H1 (cell line): ENCODE results near the gene SOHLH1. TPM values are rescaled to one million over a fixed set of nuclear protein-coding genes. Genes with fewer than 3 reads are reported as not detected.

Source experiments
- CTCF ChIA-PET: fragments of 300-600 bp; sonication (Branson Sonifier 250); formaldehyde crosslinking; loops from one replicate; lab custom pipeline; 2021; ENCODE audit not compliant: partially characterized antibody; lab: Charles Lee
- POLR2A ChIA-PET: fragments of 300-600 bp; sonication (Branson Sonifier 250); formaldehyde crosslinking; loops from one replicate; lab custom pipeline; 2021; ENCODE audit warnings: inconsistent platforms; ENCODE audit not compliant: partially characterized antibody; lab: Charles Lee
- DNase-seq, 2 experiments: peaks; one replicate each; pipeline versions ENCODE4 v3.0.0 to v3.0.0-alpha.2; 2010 to 2022; ENCODE audit warnings: low spot score in 2 of 2, low read depth in 1 of 2, mixed read lengths in 1 of 2
- FAIRE-seq: peaks from 2 replicates; lab custom pipeline; 2011; peaks lifted over from hg19 to GRCh38; lab: Jason Lieb, UNC
- H2AFZ ChIP-seq: 2 replicates; pipeline ENCODE4 v1.8.1; 2012; ENCODE audit warnings: low read length, inconsistent platforms
- H2AK5ac ChIP-seq: 2 replicates; pipeline ENCODE4 v1.6.1; 2013; ENCODE audit warnings: low read depth, low read length
- H2BK120ac ChIP-seq: replicated peaks from 2 replicates; pipeline ENCODE3; 2013; ENCODE audit warnings: low read depth, low read length, inconsistent platforms
- H2BK12ac ChIP-seq: 2 replicates; pipeline ENCODE4 v1.6.1; 2013; ENCODE audit warnings: low read depth, low read length
- H2BK15ac ChIP-seq: 2 replicates; pipeline ENCODE4 v1.6.1; 2013; ENCODE audit warnings: low read length
- H2BK20ac ChIP-seq: 2 replicates; pipeline ENCODE4 v1.6.1; 2013; ENCODE audit warnings: low read length
- H2BK5ac ChIP-seq: 2 replicates; pipeline ENCODE4 v1.6.1; 2013; ENCODE audit warnings: low read depth, low read length
- H3K14ac ChIP-seq: 2 replicates; pipeline ENCODE4 v1.6.1; 2013; ENCODE audit warnings: inconsistent platforms; ENCODE audit not compliant: insufficient read length
- H3K18ac ChIP-seq: 2 replicates; pipeline ENCODE4 v1.6.1; 2013; ENCODE audit warnings: low read length; ENCODE audit errors: extremely low read depth
- H3K23ac ChIP-seq: 2 replicates; pipeline ENCODE4 v1.6.1; 2013; ENCODE audit warnings: inconsistent platforms; ENCODE audit not compliant: insufficient read length
- H3K23me2 ChIP-seq: 2 replicates; pipeline ENCODE4 v1.6.1; 2013; ENCODE audit warnings: low read depth, low read length
- H3K27ac ChIP-seq: 2 replicates; pipeline ENCODE4 v1.6.1; 2011; ENCODE audit warnings: low read depth, low read length, inconsistent platforms
- H3K27me3 ChIP-seq, 4 experiments: replicated peaks in 1 of 4; 1 replicate in 1 of 4; 2 replicates in 3 of 4; pipeline versions ENCODE4 v1.6.1 to v1.8.1; 2011 to 2013; ENCODE audit warnings: low read length in 3 of 4, mild to moderate bottlenecking in 3 of 4, inconsistent platforms in 2 of 4, mixed read lengths in 2 of 4, moderate library complexity in 1 of 4; ENCODE audit not compliant: control insufficient read depth in 3 of 4, insufficient read depth in 3 of 4; ENCODE audit errors: extremely low read depth in 1 of 4
- H3K36me3 ChIP-seq, 4 experiments: 2 replicates each; pipeline versions ENCODE4 v1.6.1 to v1.8.1; 2011 to 2013; ENCODE audit warnings: mild to moderate bottlenecking in 4 of 4, low read length in 3 of 4, moderate library complexity in 2 of 4, control low read depth in 1 of 4, inconsistent platforms in 1 of 4; ENCODE audit not compliant: insufficient read depth in 4 of 4, control insufficient read depth in 2 of 4
- H3K4ac ChIP-seq: replicated peaks from 2 replicates; pipeline ENCODE3; 2013; ENCODE audit warnings: low read length, low read depth, mixed read lengths, inconsistent platforms; ENCODE audit not compliant: insufficient read length
- H3K4me1 ChIP-seq, 4 experiments: replicated peaks in 1 of 4; 1 replicate in 1 of 4; 2 replicates in 3 of 4; pipeline versions ENCODE4 v1.6.1 to v1.8.1; 2011 to 2013; ENCODE audit warnings: low read length in 3 of 4, inconsistent platforms in 2 of 4, mixed read lengths in 1 of 4; ENCODE audit not compliant: insufficient read depth in 4 of 4, control insufficient read depth in 3 of 4
- H3K4me2 ChIP-seq, 2 experiments: 2 replicates each; pipeline versions ENCODE4 v1.6.1 to v1.8.1; 2011 to 2013; ENCODE audit warnings: low read depth in 2 of 2, low read length in 2 of 2, control low read depth in 1 of 2, inconsistent platforms in 1 of 2, mild to moderate bottlenecking in 1 of 2; ENCODE audit not compliant: insufficient read depth in 1 of 2
- H3K4me3 ChIP-seq, 4 experiments: fragments of 200-600, 300-600 bp in 1 of 4; sonication (generic), shearing (Covaris generic), sonication (Bioruptor Twin) in 1 of 4; 2 replicates each; pipeline versions ENCODE4 v1.5.1 to v1.8.1; 2011 to 2016; ENCODE audit warnings: low read length in 4 of 4, low read depth in 3 of 4, control low read depth in 2 of 4, inconsistent platforms in 2 of 4, mild to moderate bottlenecking in 2 of 4, mixed read lengths in 1 of 4, moderate library complexity in 1 of 4; ENCODE audit not compliant: insufficient read depth in 2 of 4; ENCODE audit errors: extremely low read depth in 1 of 4
- H3K56ac ChIP-seq: replicated peaks from 2 replicates; pipeline ENCODE3; 2013; ENCODE audit warnings: low read depth, mild to moderate bottlenecking, mixed read lengths, low read length, inconsistent platforms; ENCODE audit not compliant: insufficient read length
- H3K79me1 ChIP-seq: 2 replicates; pipeline ENCODE4 v1.6.1; 2013; ENCODE audit warnings: low read depth, low read length, control low read depth
- H3K79me2 ChIP-seq, 2 experiments: 2 replicates each; pipeline versions ENCODE4 v1.6.1 to v1.8.1; 2012 to 2013; ENCODE audit warnings: low read length in 2 of 2, mild to moderate bottlenecking in 2 of 2, inconsistent platforms in 1 of 2; ENCODE audit not compliant: insufficient read depth in 2 of 2, control insufficient read depth in 1 of 2
- H3K9ac ChIP-seq, 4 experiments: replicated peaks in 1 of 4; 1 replicate in 1 of 4; 2 replicates in 3 of 4; pipeline versions ENCODE4 v1.6.1 to v1.8.1; 2011 to 2013; ENCODE audit warnings: low read depth in 3 of 4, low read length in 3 of 4, control low read depth in 2 of 4, mild to moderate bottlenecking in 2 of 4, moderate library complexity in 2 of 4, inconsistent platforms in 1 of 4; ENCODE audit errors: extremely low read depth in 1 of 4
- H3K9me3 ChIP-seq, 2 experiments: 2 replicates each; pipeline versions ENCODE4 v1.6.1 to v1.8.1; 2012 to 2013; ENCODE audit warnings: mild to moderate bottlenecking in 2 of 2, moderate library complexity in 2 of 2, control low read depth in 1 of 2, inconsistent platforms in 1 of 2, low read depth in 1 of 2, low read length in 1 of 2, mixed read lengths in 1 of 2; ENCODE audit not compliant: insufficient read depth in 2 of 2
- H4K20me1 ChIP-seq, 2 experiments: replicated peaks in 1 of 2; 2 replicates each; pipeline versions ENCODE3 to v1.8.1; 2011 to 2013; ENCODE audit warnings: inconsistent platforms in 2 of 2, low read length in 2 of 2, mild to moderate bottlenecking in 1 of 2; ENCODE audit not compliant: insufficient read depth in 2 of 2, control insufficient read depth in 1 of 2
- H4K5ac ChIP-seq: 2 replicates; pipeline ENCODE4 v1.6.1; 2013; ENCODE audit warnings: low read length, low read depth, mixed read lengths, inconsistent platforms; ENCODE audit not compliant: insufficient read length
- H4K8ac ChIP-seq: 2 replicates; pipeline ENCODE4 v1.8.0; 2013; ENCODE audit warnings: mild to moderate bottlenecking, moderate library complexity, low read length, inconsistent platforms; ENCODE audit not compliant: insufficient read depth; ENCODE audit errors: extremely low read depth
- H4K91ac ChIP-seq: replicated peaks from 2 replicates; pipeline ENCODE3; 2013; ENCODE audit warnings: low read length, mixed read lengths, inconsistent platforms; ENCODE audit not compliant: insufficient read length
- ATF2 ChIP-seq: IDR thresholded peaks from 2 replicates; pipeline ENCODE4 v1.6.1; 2012; ENCODE audit warnings: low read length, inconsistent platforms
- BCL11A ChIP-seq, 2 experiments: IDR thresholded peaks; one replicate each; pipeline ENCODE4 v1.6.1; 2011; ENCODE audit warnings: low read depth in 2 of 2, low read length in 2 of 2, mild to moderate bottlenecking in 2 of 2
- CEBPB ChIP-seq: IDR thresholded peaks from 2 replicates; pipeline ENCODE4 v1.6.1; 2012; ENCODE audit warnings: low read depth, low read length
- CHD2 ChIP-seq: IDR thresholded peaks from 2 replicates; pipeline ENCODE4 v1.6.1; 2012; ENCODE audit warnings: low read length, improper control_type of control experiment
- KDM4A ChIP-seq: IDR thresholded peaks from one replicate; pipeline ENCODE4 v1.7.1; 2012; ENCODE audit warnings: low read depth, mild to moderate bottlenecking, moderate library complexity, low read length, inconsistent platforms; ENCODE audit not compliant: severe bottlenecking
- KDM5A ChIP-seq: fragments of 200-600 bp; IDR thresholded peaks from 2 replicates; pipeline ENCODE4 v1.7.1; 2012; ENCODE audit warnings: mild to moderate bottlenecking, low read length, inconsistent platforms, mixed read lengths
- POLR2AphosphoS5 ChIP-seq: IDR thresholded peaks from 2 replicates; pipeline ENCODE4 v1.6.1; 2011; ENCODE audit warnings: low read depth, low read length
- SP1 ChIP-seq: IDR thresholded peaks from 2 replicates; pipeline ENCODE4 v1.6.1; 2011; ENCODE audit warnings: low read depth, low read length
- WGBS, 2 experiments: shearing (Covaris generic) in 1 of 2; methylation state at CpG; one replicate each; pipeline versions ENCODE4 v1.1.6 to v1.1.7; 2013 to 2015; ENCODE audit warnings: low lambda C conversion rate in 2 of 2, mixed read lengths in 2 of 2, inconsistent platforms in 1 of 2, low coverage in 1 of 2, missing lambda C conversion rate in 1 of 2; ENCODE audit not compliant: insufficient replicate concordance in 2 of 2, insufficient coverage in 1 of 2, insufficient read length in 1 of 2; ENCODE audit errors: extremely low coverage in 1 of 2, missing lambda C conversion rate in 1 of 2; 5-methylcytosine and 5-hydroxymethylcytosine counted together
- polyA plus RNA-seq, 7 experiments: library from polyadenylated mRNA; depleted of rRNA in 3 of 7; stranded (reverse) in 5 of 7; unstranded in 2 of 7; fragments of >200 nt in 5 of 7; fragments of 200-250 nt in 2 of 7; gene quantifications; 1 replicate in 5 of 7; 2 replicates in 1 of 7; 4 replicates in 1 of 7; pipeline versions ENCODE4 v1.2.1 to v1.2.3, GENCODE V29; 2011 to 2013; ENCODE audit warnings: missing spikeins in 2 of 7, mixed read lengths in 2 of 7
- total RNA-seq: library from RNA; stranded (reverse); fragmentation: NEBNext Ultra II Directional; extraction: Animal tissue kit (Norgen Biotek cat#: 25700); gene quantifications from 2 replicates; pipeline ENCODE4 v1.2.1, GENCODE V29; 2021

The SOHLH1 gene
- total and polyA plus RNA-seq, 2 of the 8 experiments (the other 6 are each of a cell fraction or from before 2014, with no cell fraction given) = 0.11 TPM; not detected in 1

- H3K56ac ChIP-seq = no peak overlapping the region
- peak overlapping the region; percentile 46; the same call in 1 of the 2 replicates for H2BK5ac ChIP-seq
- no peaks in the 10 kb centered on the region for H3K27me3 ChIP-seq
- WGBS, 2 experiments = 9% methylated on average over 10 of the region's 10 CpGs; no CpG with 5 or more reads in 1 of the 2 experiments
- peaks cover 4 to 20% (median 7%) of the 10 kb centered on the region in 4 experiments; a peak in 6 of 7 replicates for H3K4me1 ChIP-seq
- no peaks in the 10 kb centered on the region for H3K79me1 ChIP-seq
- no peak overlapping the region for H3K4ac ChIP-seq
- H2AFZ ChIP-seq = no peak overlapping the region
- no peak overlapping the region for H2BK20ac ChIP-seq
- H2AK5ac ChIP-seq = no peak overlapping the region
- peak overlapping the region; percentile 63 to 73; a peak in 3 of 4 replicates for H3K4me2 ChIP-seq
- no peak overlapping the region for H2BK15ac ChIP-seq
- peaks cover 0 to 23% (median 3%) of the 10 kb centered on the region in 4 experiments; a peak in 5 of 8 replicates for H3K36me3 ChIP-seq
- H3K23me2 ChIP-seq = peaks cover 4% of the 10 kb centered on the region
- no peak overlapping the region for H3K14ac ChIP-seq
- FAIRE-seq (peak; percentile 80), DNase-seq (peak in 1 of 2 experiments; percentile 58)
- POLR2A ChIA-PET = interaction anchor here (1.0 to 3.0 kb wide), 13 partner anchors 9 to 200 kb away, joined by 3 to 19 read pairs (median 4); partner anchors contain the start of gene LCN9
- peak overlapping the region in 1 of 4 experiments; percentile 6; a peak in 2 of 7 replicates for H3K9ac ChIP-seq
- no peak overlapping the region for H3K23ac ChIP-seq
- H3K4me3 ChIP-seq = peak overlapping the region; percentile 15 to 58 (median 36); a peak in 7 of 8 replicates
- peaks cover 23 to 26% of the 10 kb centered on the region in 2 experiments for H3K9me3 ChIP-seq
- no peak overlapping the region for H2BK12ac ChIP-seq
- H4K5ac ChIP-seq = no peak overlapping the region
- H2BK120ac ChIP-seq = no peak overlapping the region
- no peak overlapping the region for H4K8ac ChIP-seq
- CTCF ChIA-PET = interaction anchor here (1.3 to 2.2 kb wide), 5 partner anchors 12 to 46 kb away, joined by 3 to 9 read pairs (median 3); no protein-coding TSS in a partner anchor
- H3K18ac ChIP-seq = no peak overlapping the region
- peaks cover 0 to 4% of the 10 kb centered on the region in 2 experiments for H4K20me1 ChIP-seq
- H3K27ac ChIP-seq = peak overlapping the region; percentile 68; the same call in 1 of the 2 replicates
- H4K91ac ChIP-seq = peak overlapping the region; percentile 61
- H3K79me2 ChIP-seq = no peaks in the 10 kb centered on the region
- TF ChIP-seq ATF2 (peak; percentile 29; the same call in 1 of the 2 replicates), POLR2AphosphoS5 (0 out of 2 replicates have a peak, but pooled peaks have one; percentile 67), KDM5A (no peak), CEBPB (no peak), BCL11A (IDR thresholded peaks at IDR 0.05; ENCODE audit: low read depth in 2 of 2, low read length in 2 of 2) (no peak), KDM4A (no peak), SP1 (0 out of 2 replicates have a peak, but pooled peaks have one; percentile 21), CHD2 (no peak)
Observed at GRCh38 chr9:135648494-135649410, 50.5 kb downstream of the SOHLH1 start.
